Lower leg skin (tissue), 4 donors: ENCODE results near the gene ADORA2B. TPM values are rescaled to one million over a fixed set of nuclear protein-coding genes. Genes with fewer than 3 reads are reported as not detected.
A peak's percentile ranks its signal among the peaks of the same experiment; 100 is the strongest.
"Not testable (repeated sequence)": the region's sequence is repeated elsewhere in the genome, so short reads cannot be mapped to it uniquely, and the experiment has no call there.

Source experiments
- DNase-seq, 2 donors: peaks; one replicate each; pipeline ENCODE4 v3.0.0-alpha.2; 2019; ENCODE audit warnings: low spot score in 2 of 2
- H3K4me3 ChIP-seq: fragments of 200-600 bp; sonication (generic); 2 replicates; pipeline ENCODE4 v1.5.1; 2017; ENCODE audit warnings: mild to moderate bottlenecking, low read depth; ENCODE audit not compliant: poor library complexity, severe bottlenecking
- POLR2A ChIP-seq, 2 donors: fragments of 450-650 bp; IDR thresholded peaks; one replicate each; pipeline ENCODE4 v1.6.1; 2016 to 2017; ENCODE audit warnings: antibody characterized with exemption in 2 of 2, mild to moderate bottlenecking in 1 of 2, moderate library complexity in 1 of 2
- WGBS, 2 donors: methylation state at CpG; one replicate each; pipeline ENCODE4 v1.1.5; 2018; 5-methylcytosine and 5-hydroxymethylcytosine counted together
- intact Hi-C: fragments of 100-400 bp; cut with DNase I; formaldehyde crosslinking; loops from one replicate; pipeline ENCODE4 v1.15.0; 2023; ENCODE audit warnings: low total_unique reads
- total RNA-seq, 4 donors: library from RNA; depleted of rRNA; stranded (reverse); fragments of >200 nt; gene quantifications; one replicate each; pipeline ENCODE4 v1.1.0, GENCODE V29; 2016
- TF ChIP-seq, protein P1 (sequence below), 3 donors: fragments of 450-650 bp; IDR thresholded peaks; one replicate each; pipeline ENCODE4 v1.5.1; 2016; ENCODE audit warnings: antibody characterized with exemption in 3 of 3, mild to moderate bottlenecking in 3 of 3, moderate library complexity in 2 of 3

Gene ADORA2B
- total RNA-seq, 4 donors from 2014 or later = 21.2 to 37.0 (median 29.8) TPM

GRCh38 chr17:15935891-15936290 is 9.0 kb upstream of the ADORA2B start:
- H3K4me3 ChIP-seq = no peak overlapping the region
- DNase-seq = no peak
- no peak for TF ChIP-seq POLR2A (IDR thresholded peaks at IDR 0.05)
- TF ChIP-seq, protein P1, sequence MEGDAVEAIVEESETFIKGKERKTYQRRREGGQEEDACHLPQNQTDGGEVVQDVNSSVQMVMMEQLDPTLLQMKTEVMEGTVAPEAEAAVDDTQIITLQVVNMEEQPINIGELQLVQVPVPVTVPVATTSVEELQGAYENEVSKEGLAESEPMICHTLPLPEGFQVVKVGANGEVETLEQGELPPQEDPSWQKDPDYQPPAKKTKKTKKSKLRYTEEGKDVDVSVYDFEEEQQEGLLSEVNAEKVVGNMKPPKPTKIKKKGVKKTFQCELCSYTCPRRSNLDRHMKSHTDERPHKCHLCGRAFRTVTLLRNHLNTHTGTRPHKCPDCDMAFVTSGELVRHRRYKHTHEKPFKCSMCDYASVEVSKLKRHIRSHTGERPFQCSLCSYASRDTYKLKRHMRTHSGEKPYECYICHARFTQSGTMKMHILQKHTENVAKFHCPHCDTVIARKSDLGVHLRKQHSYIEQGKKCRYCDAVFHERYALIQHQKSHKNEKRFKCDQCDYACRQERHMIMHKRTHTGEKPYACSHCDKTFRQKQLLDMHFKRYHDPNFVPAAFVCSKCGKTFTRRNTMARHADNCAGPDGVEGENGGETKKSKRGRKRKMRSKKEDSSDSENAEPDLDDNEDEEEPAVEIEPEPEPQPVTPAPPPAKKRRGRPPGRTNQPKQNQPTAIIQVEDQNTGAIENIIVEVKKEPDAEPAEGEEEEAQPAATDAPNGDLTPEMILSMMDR (IDR thresholded peaks at IDR 0.05) = no peak
- intact Hi-C loops = no loop called here
- WGBS, 2 donors = 95 to 96% methylated on average over 7 of the region's 7 CpGs

DNA sequence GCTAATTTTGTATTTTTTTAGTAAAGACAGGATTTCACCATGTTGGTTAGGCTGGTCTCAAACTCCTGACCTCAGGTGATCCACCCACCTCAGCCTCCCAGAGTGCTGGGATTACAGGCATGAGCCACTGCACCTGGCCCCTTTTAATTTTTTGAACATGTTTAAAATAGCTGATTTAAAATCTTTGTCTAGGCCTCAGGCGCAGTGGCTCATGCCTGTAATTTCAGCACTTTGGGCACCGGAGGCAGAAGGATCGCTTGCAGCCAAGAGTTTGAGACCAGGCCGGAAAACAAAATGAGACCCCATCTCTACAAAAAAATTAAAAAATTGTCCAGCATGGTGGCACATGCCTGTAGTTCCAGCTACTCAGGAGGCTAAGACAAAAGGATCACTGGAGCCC is 8.4 kb upstream of the ADORA2B start:
- DNase-seq, intact Hi-C loops, H3K4me3 ChIP-seq: not testable (repeated sequence)
- WGBS, 2 donors = 97 to 98% methylated on average over 4 of the region's 4 CpGs

DNA sequence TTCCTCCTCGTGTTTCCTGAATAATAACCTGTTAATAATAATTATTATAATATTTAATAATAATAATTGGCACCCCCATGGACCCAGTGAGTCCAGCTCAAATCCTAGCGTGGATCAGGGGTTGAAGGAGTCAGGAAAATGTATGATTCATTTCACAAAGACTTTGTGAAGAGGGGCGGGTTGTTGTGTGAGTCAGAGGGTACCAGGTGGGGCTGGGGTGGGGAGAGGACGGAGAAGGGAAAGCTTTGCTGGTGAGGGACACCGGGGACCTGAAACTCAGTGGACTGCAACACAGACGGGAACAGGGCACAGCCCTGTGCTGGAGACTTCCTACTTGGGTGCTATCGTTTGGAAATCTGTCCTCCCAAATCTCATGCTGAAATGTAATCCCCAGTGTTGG is 3.1 kb upstream of the ADORA2B start:
- 80 to 89% methylated on average over 7 of the region's 7 CpGs for whole genome bisulfite sequencing, 2 donors
- no peak for DNase-seq
- TF ChIP-seq, protein P1 (IDR thresholded peaks at IDR 0.05) = no peak
- TF ChIP-seq POLR2A (IDR thresholded peaks at IDR 0.05) = no peak
- no peak overlapping the region for H3K4me3 ChIP-seq
- intact Hi-C loops = no loop called here

DNA sequence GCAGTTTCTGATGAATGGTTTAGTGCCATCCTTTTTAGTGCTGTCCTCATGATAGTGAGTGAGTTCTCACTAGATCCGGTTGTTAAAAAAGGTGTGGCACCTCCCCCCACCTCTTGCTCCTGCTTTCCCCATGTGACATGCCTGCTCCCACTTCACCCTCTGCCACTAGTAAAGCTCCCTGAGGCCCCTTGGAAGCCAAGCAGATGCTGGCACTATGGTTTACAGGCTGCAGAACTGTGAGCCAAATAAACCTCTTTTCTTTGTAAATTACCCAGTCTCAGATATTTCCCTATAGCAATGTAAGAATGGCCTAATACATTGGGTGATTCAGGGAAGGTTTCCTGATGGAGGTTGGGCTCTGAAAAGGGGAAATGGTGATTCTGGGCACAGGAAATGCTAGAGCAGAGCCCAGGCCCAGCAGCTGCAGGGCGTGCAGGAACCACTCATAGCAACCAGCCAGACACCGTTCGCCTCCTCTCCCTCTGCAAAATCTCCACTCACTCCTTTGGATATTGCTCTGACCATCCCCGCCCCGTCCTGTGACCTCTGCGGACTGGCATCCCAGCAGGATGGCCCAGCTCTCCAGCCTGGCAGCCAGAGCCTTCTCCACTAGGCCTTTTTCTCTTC is 2.6 kb upstream of the ADORA2B start:
- intact Hi-C loops = no loop called here
- no peak for DNase-seq
- H3K4me3 ChIP-seq = no peak overlapping the region
- TF ChIP-seq, protein P1 (IDR thresholded peaks at IDR 0.05) = no peak
- no peak for TF ChIP-seq POLR2A (IDR thresholded peaks at IDR 0.05)
- WGBS, 2 donors = 76 to 78% methylated on average over 7 of the region's 7 CpGs

DNA sequence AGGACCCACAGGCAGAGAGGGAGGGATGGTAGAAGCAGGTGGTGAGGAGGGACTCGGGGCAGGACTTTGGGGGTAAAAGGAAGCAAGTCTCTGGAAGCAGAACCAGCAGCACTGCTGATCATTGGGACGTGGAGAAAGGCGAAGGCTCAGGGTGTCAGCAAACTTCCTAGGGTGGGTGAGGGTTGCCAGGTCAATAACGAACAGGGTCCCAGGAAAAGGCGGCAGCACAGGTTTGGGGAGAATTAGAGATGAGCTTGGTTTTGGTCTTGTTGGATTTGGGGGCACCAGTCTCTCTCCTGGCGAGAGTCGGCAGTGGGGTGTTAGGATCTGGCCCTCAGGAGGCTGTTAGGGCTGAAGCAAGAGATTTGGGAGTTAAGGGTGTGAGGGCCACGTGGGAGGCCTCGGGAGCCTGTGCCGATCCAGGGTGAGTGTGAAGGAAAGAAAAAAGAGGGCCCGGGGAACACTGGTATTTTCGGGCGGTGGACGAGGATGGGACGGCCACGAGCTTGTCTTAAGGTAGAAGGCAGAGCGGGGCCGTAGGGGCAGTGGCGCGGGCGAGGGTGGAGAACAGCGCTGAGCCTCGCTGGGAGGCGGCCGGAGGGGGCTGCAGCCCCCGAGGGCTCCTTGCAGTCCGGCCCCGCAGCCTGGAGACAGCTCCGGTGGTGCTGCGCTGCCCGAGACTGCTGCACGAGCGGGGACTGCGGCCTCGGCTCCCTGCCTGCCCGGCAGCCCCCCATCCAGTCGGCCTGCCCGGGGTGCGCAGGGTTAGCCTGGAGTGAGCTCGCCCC is 765 bp upstream of the ADORA2B start:
- DNase-seq = no peak
- intact Hi-C loops = no loop called here
- TF ChIP-seq, protein P1 (IDR thresholded peaks at IDR 0.05) = no peak
- no peak for TF ChIP-seq POLR2A (IDR thresholded peaks at IDR 0.05)
- 20 to 26% methylated on average over 28 to 38 of the region's 40 CpGs for WGBS, 2 donors
- H3K4me3 ChIP-seq = peak overlapping the region; percentile 45

DNA sequence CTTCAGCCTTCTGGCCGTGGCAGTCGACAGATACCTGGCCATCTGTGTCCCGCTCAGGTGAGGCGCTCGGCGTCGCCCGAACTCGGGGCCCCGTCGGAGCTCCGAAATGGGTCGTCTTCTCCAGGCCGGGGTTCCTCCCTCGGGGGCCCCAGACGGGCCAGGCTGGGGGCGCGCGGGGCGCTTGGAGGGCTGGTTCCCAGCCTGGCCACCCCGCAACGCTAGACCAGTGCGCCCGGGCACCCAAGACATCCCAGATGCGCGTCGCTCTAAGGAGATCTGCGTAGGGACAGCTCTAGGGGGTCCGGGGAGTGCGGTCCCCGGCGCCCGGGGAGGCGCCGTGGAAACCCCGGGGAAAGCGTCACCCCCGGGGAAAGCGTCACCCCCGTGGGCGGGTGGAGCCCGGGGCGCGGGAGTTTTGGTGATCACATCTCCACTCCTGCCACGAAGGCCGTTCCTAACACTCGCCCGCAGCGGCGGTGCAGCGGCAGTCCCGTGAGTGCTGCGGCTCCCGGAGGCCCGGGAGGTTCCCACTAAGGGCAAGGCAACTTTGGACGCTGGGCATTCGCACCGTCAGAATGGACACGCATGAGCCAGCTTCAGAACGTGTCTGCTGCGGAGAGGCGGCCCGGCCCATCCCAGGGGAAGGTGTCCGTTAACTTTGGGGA is 729 bp downstream of the ADORA2B start:
- 4 to 6% methylated on average over 23 to 51 of the region's 64 CpGs for WGBS, 2 donors
- intact Hi-C loops = no loop called here
- DNase-seq = no peak
- no peak for TF ChIP-seq POLR2A (IDR thresholded peaks at IDR 0.05)
- TF ChIP-seq, protein P1 (IDR thresholded peaks at IDR 0.05) = no peak
- H3K4me3 ChIP-seq = peak overlapping the region; percentile 45
